ENCODE data around the gene MXD3.

DNA sequence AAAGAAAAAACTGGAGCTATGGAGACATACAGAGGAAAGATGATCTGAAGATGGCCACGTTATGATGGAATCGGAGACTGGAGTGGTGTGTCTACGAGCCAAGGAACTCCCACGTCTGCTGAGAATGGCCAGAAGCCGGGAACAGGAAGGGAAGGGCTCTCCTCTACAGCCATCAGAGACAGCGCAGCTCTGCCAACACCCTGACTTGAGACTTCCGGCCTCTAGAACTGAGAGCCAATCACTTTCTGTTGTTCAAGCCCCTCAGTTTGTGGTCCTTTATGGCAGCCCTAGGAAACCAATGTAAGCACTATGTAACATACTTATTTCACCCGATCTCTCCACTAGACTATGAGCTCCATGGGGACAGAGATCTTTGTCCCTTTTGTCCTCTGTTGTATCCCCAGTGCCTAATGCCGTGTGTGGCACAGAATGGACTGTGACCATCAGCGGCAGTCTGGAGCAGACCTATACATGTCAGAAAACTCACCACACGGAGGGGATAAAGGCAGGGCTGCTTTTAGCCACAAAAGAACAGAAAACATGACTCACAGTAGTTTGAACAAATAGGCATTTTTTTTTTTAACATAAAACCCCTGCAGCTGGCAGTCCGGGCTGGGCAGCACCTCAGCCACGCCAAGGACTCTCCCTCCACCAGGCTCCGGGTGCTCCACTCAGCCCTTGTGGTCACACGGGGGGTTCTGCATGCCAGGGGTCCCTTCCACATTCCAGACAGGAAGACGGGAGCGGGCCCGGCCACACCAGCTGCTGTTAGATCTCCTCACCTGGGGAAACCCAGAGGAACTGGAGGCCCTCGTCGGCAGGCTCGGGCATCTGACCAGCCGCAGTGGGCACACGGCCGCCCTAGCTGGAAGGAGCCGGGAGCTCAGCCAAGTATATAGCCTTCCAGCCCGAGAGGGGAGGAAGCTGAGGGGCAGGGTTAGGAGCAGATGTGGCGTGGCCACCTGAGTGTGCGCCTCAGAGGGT is 16.1 kb upstream of the MXD3 start:
- TF ChIP-seq USF2 (IDR thresholded peaks at IDR 0.05; ENCODE audit: low read depth, low read length) (no peak), FOS (IDR thresholded peaks at IDR 0.05; ENCODE audit: low read depth, low read length) (no peak), CEBPB (IDR thresholded peaks at IDR 0.05; ENCODE audit: low read depth, low read length) (no peak), RCOR1 (IDR thresholded peaks at IDR 0.05; ENCODE audit: insufficient replicate concordance, low read length) (no peak), RFX5 (IDR thresholded peaks at IDR 0.05; ENCODE audit: low read depth, low read length) (no peak), MAZ (IDR thresholded peaks at IDR 0.05; ENCODE audit: borderline replicate concordance, low read depth, low read length) (no peak), RAD21 (IDR thresholded peaks at IDR 0.05; ENCODE audit: low read length) (no peak), POLR2A (IDR thresholded peaks at IDR 0.05; ENCODE audit: low read depth, low read length) (no peak)
- TF ChIP-seq, protein P1, sequence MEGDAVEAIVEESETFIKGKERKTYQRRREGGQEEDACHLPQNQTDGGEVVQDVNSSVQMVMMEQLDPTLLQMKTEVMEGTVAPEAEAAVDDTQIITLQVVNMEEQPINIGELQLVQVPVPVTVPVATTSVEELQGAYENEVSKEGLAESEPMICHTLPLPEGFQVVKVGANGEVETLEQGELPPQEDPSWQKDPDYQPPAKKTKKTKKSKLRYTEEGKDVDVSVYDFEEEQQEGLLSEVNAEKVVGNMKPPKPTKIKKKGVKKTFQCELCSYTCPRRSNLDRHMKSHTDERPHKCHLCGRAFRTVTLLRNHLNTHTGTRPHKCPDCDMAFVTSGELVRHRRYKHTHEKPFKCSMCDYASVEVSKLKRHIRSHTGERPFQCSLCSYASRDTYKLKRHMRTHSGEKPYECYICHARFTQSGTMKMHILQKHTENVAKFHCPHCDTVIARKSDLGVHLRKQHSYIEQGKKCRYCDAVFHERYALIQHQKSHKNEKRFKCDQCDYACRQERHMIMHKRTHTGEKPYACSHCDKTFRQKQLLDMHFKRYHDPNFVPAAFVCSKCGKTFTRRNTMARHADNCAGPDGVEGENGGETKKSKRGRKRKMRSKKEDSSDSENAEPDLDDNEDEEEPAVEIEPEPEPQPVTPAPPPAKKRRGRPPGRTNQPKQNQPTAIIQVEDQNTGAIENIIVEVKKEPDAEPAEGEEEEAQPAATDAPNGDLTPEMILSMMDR (conservative IDR thresholded peaks at IDR 0.05; ENCODE audit: low read depth, low read length): no peak
